ENCODE measurements around the gene TAS1R2. TPM values are rescaled to one million over a fixed set of nuclear protein-coding genes. Genes with fewer than 3 reads are reported as not detected.

The TAS1R2 gene
- polyA plus RNA-seq, 1 of the 3 experiments (the other 2 are of a cell fraction), result not detected

- no peak for DNase-seq
- no peaks in the 10 kb centered on the region for H3F3A ChIP-seq (replicated peaks; ENCODE audit: insufficient read depth)
- H3K4me2 ChIP-seq, result no peak overlapping the region
- no peak overlapping the region for H3K9ac ChIP-seq
- H3K4me1 ChIP-seq (ENCODE audit: control insufficient read depth in 1 of 2, insufficient read depth in 2 of 2, low read depth in 1 of 2, low read length in 1 of 2), result peaks cover 0 to 8% of the 10 kb centered on the region in 2 experiments; a peak in 1 of 4 replicates
- peaks cover 0 to 3% of the 10 kb centered on the region in 2 experiments for H3K36me3 ChIP-seq (replicated peaks in 1 of 2; ENCODE audit: control insufficient read depth in 1 of 2, insufficient read depth in 2 of 2, low read length in 1 of 2)
- no peak overlapping the region for H2AFZ ChIP-seq (ENCODE audit: low read depth)
- TF ChIP-seq NRF1 (IDR thresholded peaks at IDR 0.05; ENCODE audit: low read depth, low read length), result no peak
- no peak for TF ChIP-seq EZH2phosphoT487 (IDR thresholded peaks at IDR 0.05; ENCODE audit: borderline replicate concordance, low read depth)
- TF ChIP-seq FOXM1 (IDR thresholded peaks at IDR 0.05; ENCODE audit: low read depth), result no peak
- TF ChIP-seq MEF2A (IDR thresholded peaks at IDR 0.05; ENCODE audit: borderline replicate concordance, low read depth), result no peak
- no peak for TF ChIP-seq RCOR1 (IDR thresholded peaks at IDR 0.05; ENCODE audit: low read length)
- TF ChIP-seq YY1 (IDR thresholded peaks at IDR 0.05; ENCODE audit: low read depth), result no peak
- no peak for TF ChIP-seq MAX (IDR thresholded peaks at IDR 0.05; ENCODE audit: low read depth)
- no peak for TF ChIP-seq JUND (IDR thresholded peaks at IDR 0.05)
- no peak for TF ChIP-seq RFX5 (IDR thresholded peaks at IDR 0.05; ENCODE audit: low read length)
- no peak for TF ChIP-seq FOXJ3 (CRISPR knock-in tag; IDR thresholded peaks at IDR 0.05)
- TF ChIP-seq, protein P1, sequence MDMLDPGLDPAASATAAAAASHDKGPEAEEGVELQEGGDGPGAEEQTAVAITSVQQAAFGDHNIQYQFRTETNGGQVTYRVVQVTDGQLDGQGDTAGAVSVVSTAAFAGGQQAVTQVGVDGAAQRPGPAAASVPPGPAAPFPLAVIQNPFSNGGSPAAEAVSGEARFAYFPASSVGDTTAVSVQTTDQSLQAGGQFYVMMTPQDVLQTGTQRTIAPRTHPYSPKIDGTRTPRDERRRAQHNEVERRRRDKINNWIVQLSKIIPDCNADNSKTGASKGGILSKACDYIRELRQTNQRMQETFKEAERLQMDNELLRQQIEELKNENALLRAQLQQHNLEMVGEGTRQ (IDR thresholded peaks at IDR 0.05; ENCODE audit: borderline replicate concordance, low read depth, low read length), result no peak
- no peak for TF ChIP-seq MXI1 (IDR thresholded peaks at IDR 0.05; ENCODE audit: low read depth, low read length)
- no peak for TF ChIP-seq EP300 (IDR thresholded peaks at IDR 0.05; ENCODE audit: borderline replicate concordance in 1 of 2, low read depth in 1 of 2, low read length in 1 of 2)
- TF ChIP-seq RAD21 (IDR thresholded peaks at IDR 0.05; ENCODE audit: low read length), result no peak
- no peak for TF ChIP-seq PBX3 (IDR thresholded peaks at IDR 0.05)
- 90% methylated on average over 10 of the region's 12 CpGs for WGBS (ENCODE audit: low lambda C conversion rate)
- no peaks in the 10 kb centered on the region for H4K20me1 ChIP-seq (ENCODE audit: insufficient read depth)
- no peaks in the 10 kb centered on the region for H3K9me2 ChIP-seq
- no peaks in the 10 kb centered on the region for H3K9me3 ChIP-seq
- no peaks in the 10 kb centered on the region for H3K27me3 ChIP-seq (ENCODE audit: insufficient read depth)
- H3K4me3 ChIP-seq (ENCODE audit: low read depth in 2 of 2, low read length in 1 of 2), result no peak overlapping the region
- no peaks in the 10 kb centered on the region for H3K79me2 ChIP-seq (ENCODE audit: insufficient read depth)
- H3K27ac ChIP-seq (ENCODE audit: low read depth in 2 of 2, low read length in 1 of 2), result no peak overlapping the region
- ChIA-PET CTCF (interaction anchor here (1.4 to 25.9 kb wide), 3 partner anchors 32 to 293 kb away, joined by 4 to 350 read pairs (median 134); no protein-coding TSS in a partner anchor), POLR2A (no interaction called here)
Observed at GRCh38 chr1:18879215-18879790, 19.8 kb upstream of the TAS1R2 start.

- Histone ChIP-seq H3F3A (replicated peaks; ENCODE audit: insufficient read depth) (no peaks in the 10 kb centered on the region), H3K9me3 (no peaks in the 10 kb centered on the region), H3K79me2 (ENCODE audit: insufficient read depth) (no peaks in the 10 kb centered on the region), H3K4me1 (ENCODE audit: control insufficient read depth in 1 of 2, insufficient read depth in 2 of 2, low read depth in 1 of 2, low read length in 1 of 2) (peaks cover 0 to 8% of the 10 kb centered on the region in 2 experiments; a peak in 1 of 4 replicates), H3K27ac (ENCODE audit: low read depth in 2 of 2, low read length in 1 of 2) (no peak overlapping the region), H3K9me2 (no peaks in the 10 kb centered on the region), H3K4me2 (no peak overlapping the region), H4K20me1 (ENCODE audit: insufficient read depth) (no peaks in the 10 kb centered on the region), H3K27me3 (ENCODE audit: insufficient read depth) (no peaks in the 10 kb centered on the region), H3K9ac (no peak overlapping the region), H3K4me3 (ENCODE audit: low read depth in 2 of 2, low read length in 1 of 2) (no peak overlapping the region), H3K36me3 (replicated peaks in 1 of 2; ENCODE audit: control insufficient read depth in 1 of 2, insufficient read depth in 2 of 2, low read length in 1 of 2) (peaks cover 0 to 3% of the 10 kb centered on the region in 2 experiments), H2AFZ (ENCODE audit: low read depth) (no peak overlapping the region)
- no peak for DNase-seq
- 73% methylated on average over 12 of the region's 12 CpGs for WGBS (ENCODE audit: low lambda C conversion rate)
- ChIA-PET CTCF (interaction anchor here (1.1 to 25.9 kb wide), 3 partner anchors 57 to 297 kb away, joined by 3 to 350 read pairs (median 4); no protein-coding TSS in a partner anchor), POLR2A (no interaction called here)
- TF ChIP-seq PBX3 (IDR thresholded peaks at IDR 0.05) (no peak), ELF1 (IDR thresholded peaks at IDR 0.05) (no peak), EP300 (IDR thresholded peaks at IDR 0.05; ENCODE audit: borderline replicate concordance in 1 of 2, low read depth in 1 of 2, low read length in 1 of 2) (no peak), RXRA (IDR thresholded peaks at IDR 0.05; ENCODE audit: borderline replicate concordance, low read depth) (no peak), YY1 (IDR thresholded peaks at IDR 0.05; ENCODE audit: low read depth) (no peak), GATA2 (CRISPR knock-in tag; IDR thresholded peaks at IDR 0.05) (no peak), FOSL2 (IDR thresholded peaks at IDR 0.05; ENCODE audit: borderline replicate concordance, low read depth) (no peak), CTCF (IDR thresholded peaks at IDR 0.05) (no peak), RAD21 (IDR thresholded peaks at IDR 0.05; ENCODE audit: low read length) (no peak), NRF1 (IDR thresholded peaks at IDR 0.05; ENCODE audit: low read depth, low read length) (no peak), TEAD4 (IDR thresholded peaks at IDR 0.05; ENCODE audit: borderline replicate concordance, insufficient read depth) (no peak), MXI1 (IDR thresholded peaks at IDR 0.05; ENCODE audit: low read depth, low read length) (no peak), POLR2AphosphoS5 (IDR thresholded peaks at IDR 0.05; ENCODE audit: low read depth, low read length) (no peak), FOXM1 (IDR thresholded peaks at IDR 0.05; ENCODE audit: low read depth) (no peak)
Observed at GRCh38 chr1:18878538-18879214, 19.2 kb upstream of the TAS1R2 start.
